ENCODE data around the gene FAM90A26.
"Not testable (repeated sequence)": the region's sequence is repeated elsewhere in the genome, so short reads cannot be mapped to it uniquely, and the experiment has no call there.

DNA sequence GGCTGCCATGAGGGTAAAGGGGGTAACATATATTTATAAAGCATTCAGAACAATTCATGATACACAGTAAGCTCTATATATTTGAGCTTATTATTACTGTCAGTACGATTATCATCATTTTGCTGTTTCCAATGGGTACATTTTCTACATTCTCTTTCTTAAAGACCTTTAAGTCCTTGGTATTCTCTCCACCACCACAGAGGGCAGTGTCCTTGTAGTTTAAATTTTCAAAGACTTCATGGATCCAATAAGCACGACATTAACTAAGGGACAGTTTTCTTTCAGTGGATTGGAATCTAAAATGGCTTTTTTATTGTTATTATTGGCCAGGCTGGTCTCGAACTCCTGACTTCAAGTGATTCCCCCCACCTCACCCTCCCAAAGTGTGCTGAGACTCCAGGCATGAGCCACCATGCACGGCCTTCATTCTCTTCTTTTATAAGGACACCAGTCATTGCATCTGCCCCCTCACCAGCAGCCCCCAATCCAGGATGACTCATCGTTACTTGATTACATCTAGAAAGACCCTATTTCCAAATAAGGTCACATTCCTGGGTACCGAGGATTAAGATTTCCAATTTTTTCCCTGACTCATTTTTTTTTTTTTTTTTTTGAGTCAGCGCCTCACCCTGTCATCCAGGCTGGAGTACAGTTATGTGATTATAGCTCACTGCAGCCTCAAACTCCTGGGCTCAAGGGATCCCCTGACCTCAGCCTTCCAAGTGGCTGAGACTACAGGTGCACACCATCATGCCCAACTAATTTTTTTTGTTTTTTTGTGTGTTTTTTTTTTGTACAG, 21.4 kb upstream of the FAM90A26 start:
- not testable (repeated sequence) for TF ChIP-seq EZH2 (IDR thresholded peaks at IDR 0.05); POLR2AphosphoS5 (IDR thresholded peaks at IDR 0.05; ENCODE audit: borderline replicate concordance, low read depth, low read length); FOXP2 (optimal IDR thresholded peaks at IDR 0.05; ENCODE audit: control extremely low read depth, extremely low read length, insufficient read depth)
